Body of pancreas (tissue), 4 donors: ENCODE measurements around the gene PDAP1. TPM values are rescaled to one million over a fixed set of nuclear protein-coding genes. Genes with fewer than 3 reads are reported as not detected.
A peak's percentile ranks its signal among the peaks of the same experiment; 100 is the strongest.

Source experiments
- ATAC-seq: fragments of 150-250 bp; one replicate; pipeline ENCODE4 v1.9.1; 2016
- DNase-seq, 4 donors: peaks; one replicate each; pipeline ENCODE4 v3.0.0-alpha.2; 2019
- H3K27ac ChIP-seq, 4 donors: fragments of 200-600 bp; sonication (generic); 1 replicate in 3 of 4; 2 replicates in 1 of 4; pipeline versions ENCODE4 v1.5.1 to v1.6.1; 2016 to 2019; ENCODE audit warnings: mild to moderate bottlenecking in 1 of 4, mixed read lengths in 1 of 4, moderate library complexity in 1 of 4
- H3K27me3 ChIP-seq, 2 donors: fragments of 200-600 bp; sonication (generic); one replicate each; pipeline ENCODE4 v1.6.0; 2016; ENCODE audit warnings: mild to moderate bottlenecking in 1 of 2
- H3K36me3 ChIP-seq, 2 donors: fragments of 200-600 bp; sonication (generic); replicated peaks in 1 of 2; 2 replicates each; pipeline ENCODE4 v1.5.1; 2016; ENCODE audit warnings: low read depth in 2 of 2; ENCODE audit not compliant: insufficient read depth in 1 of 2
- H3K4me1 ChIP-seq: fragments of 200-600 bp; sonication (generic); one replicate; pipeline ENCODE4 v1.6.0; 2016
- H3K4me3 ChIP-seq, 2 donors: fragments of 200-600 bp; sonication (generic); 1 replicate in 1 of 2; 2 replicates in 1 of 2; pipeline ENCODE4 v1.5.1; 2016 to 2019
- H3K9me3 ChIP-seq, 3 donors: fragments of 200-600 bp; sonication (generic); 1 replicate in 2 of 3; 2 replicates in 1 of 3; pipeline ENCODE4 v1.5.1; 2016
- CTCF ChIP-seq, 7 experiments: fragments of 450-650 bp in 4 of 7; fragments of 200-600 bp in 3 of 7; sonication (generic) in 3 of 7; IDR thresholded peaks; one replicate each; pipeline ENCODE4 v1.5.1; 2016 to 2019; ENCODE audit warnings: antibody characterized with exemption in 7 of 7
- POLR2A ChIP-seq, 3 donors: fragments of 450-650 bp; IDR thresholded peaks; one replicate each; pipeline ENCODE4 v1.6.1; 2016; ENCODE audit warnings: antibody characterized with exemption in 3 of 3, mild to moderate bottlenecking in 2 of 3
- WGBS, 2 donors: methylation state at CpG; one replicate each; pipeline ENCODE4 v1.1.5; 2017; 5-methylcytosine and 5-hydroxymethylcytosine counted together
- intact Hi-C: fragments of 100-400 bp; cut with DNase I; formaldehyde crosslinking; loops from one replicate; pipeline ENCODE4 v1.15.1; 2023
- total RNA-seq, 2 donors: library from RNA; depleted of rRNA; stranded (reverse); fragments of >200 nt; gene quantifications; one replicate each; pipeline ENCODE4 v1.1.0, GENCODE V29; 2016

The PDAP1 gene
- total RNA-seq, 2 donors from 2014 or later, result 22.7 to 52.4 TPM

DNA sequence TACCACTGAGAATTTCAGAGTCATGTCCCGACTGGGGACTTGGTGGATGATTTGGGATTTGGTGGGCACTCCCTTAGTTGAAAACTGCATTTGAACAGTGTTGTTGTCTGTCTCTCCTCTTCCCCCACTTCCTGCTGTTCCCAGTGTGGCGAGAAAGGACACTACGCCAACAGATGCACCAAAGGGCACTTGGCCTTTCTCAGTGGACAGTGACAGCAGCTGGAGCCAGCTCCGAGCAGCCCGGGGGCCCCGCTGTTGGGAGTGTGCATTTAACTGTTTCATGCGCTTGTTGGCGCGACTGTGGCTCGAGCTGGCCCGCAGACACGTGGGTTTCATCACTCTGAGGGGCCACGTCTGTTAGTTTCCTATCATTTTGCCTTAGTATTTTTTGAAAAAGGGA, 47.9 kb upstream of the PDAP1 start:
- H3K9me3 ChIP-seq, result no peaks in the 10 kb centered on the region
- peaks cover 12% of the 10 kb centered on the region for H3K4me1 ChIP-seq
- DNase-seq (no peak), ATAC-seq (no peak)
- H3K27ac ChIP-seq, result no peak overlapping the region
- TF ChIP-seq POLR2A (IDR thresholded peaks at IDR 0.05), result no peak
- TF ChIP-seq CTCF (IDR thresholded peaks at IDR 0.05), result no peak
- 64 to 74% methylated on average over 12 to 13 of the region's 13 CpGs for WGBS, 2 donors
- no peaks in the 10 kb centered on the region for H3K27me3 ChIP-seq
- H3K36me3 ChIP-seq, result peaks cover 0 to 15% of the 10 kb centered on the region in 2 donors
- intact Hi-C loops, result no loop called here
- no peak overlapping the region for H3K4me3 ChIP-seq

GRCh38 chr7:99455874-99456273, 47.5 kb upstream of the PDAP1 start:
- peaks cover 0 to 18% of the 10 kb centered on the region in 2 donors for H3K36me3 ChIP-seq

DNA sequence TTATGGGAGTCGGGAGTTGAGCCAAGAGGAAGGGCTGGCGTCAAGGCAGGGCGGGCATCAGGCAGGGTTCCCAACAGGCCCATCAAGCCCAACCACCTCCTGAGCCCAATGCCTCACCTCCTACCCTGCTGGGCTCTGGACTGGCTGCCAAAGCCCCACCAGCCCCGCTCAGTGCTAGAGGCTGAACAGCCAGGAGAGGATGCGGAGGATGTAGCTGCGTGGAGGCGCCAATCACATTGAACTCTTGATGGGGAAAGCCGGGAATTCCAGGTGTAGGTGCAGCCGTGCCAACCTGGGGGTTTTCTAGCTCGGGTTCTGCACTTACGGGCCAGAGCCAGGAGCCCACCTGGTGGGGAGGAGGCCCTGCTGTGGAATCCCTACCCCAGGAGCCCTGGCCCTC, 44.7 kb upstream of the PDAP1 start:
- intact Hi-C loops, result no loop called here
- DNase-seq (no peak), ATAC-seq (no peak)
- Histone ChIP-seq H3K27me3 (no peaks in the 10 kb centered on the region), H3K27ac (no peak overlapping the region), H3K36me3 (peaks cover 5 to 23% of the 10 kb centered on the region in 2 donors), H3K9me3 (no peaks in the 10 kb centered on the region), H3K4me3 (no peak overlapping the region), H3K4me1 (no peaks in the 10 kb centered on the region)
- TF ChIP-seq POLR2A (IDR thresholded peaks at IDR 0.05), result no peak
- no peak for TF ChIP-seq CTCF (IDR thresholded peaks at IDR 0.05)
- WGBS, 2 donors, result 76% methylated on average over 8 of the region's 11 CpGs; no CpG with 5 or more reads in 1 of the 2 donors

More at GRCh38 chr7:99455874-99456273, 47.5 kb upstream of the PDAP1 start:
- Histone ChIP-seq H3K27me3 (no peaks in the 10 kb centered on the region), H3K9me3 (no peaks in the 10 kb centered on the region), H3K4me3 (no peak overlapping the region), H3K27ac (no peak overlapping the region), H3K4me1 (peaks cover 8% of the 10 kb centered on the region)
- WGBS, 2 donors, result 53 to 74% methylated on average over 5 to 9 of the region's 9 CpGs
- intact Hi-C loops, result no loop called here
- DNase-seq (no peak), ATAC-seq (peak; percentile 13)
- TF ChIP-seq POLR2A (IDR thresholded peaks at IDR 0.05), result no peak
- no peak for TF ChIP-seq CTCF (IDR thresholded peaks at IDR 0.05)

DNA sequence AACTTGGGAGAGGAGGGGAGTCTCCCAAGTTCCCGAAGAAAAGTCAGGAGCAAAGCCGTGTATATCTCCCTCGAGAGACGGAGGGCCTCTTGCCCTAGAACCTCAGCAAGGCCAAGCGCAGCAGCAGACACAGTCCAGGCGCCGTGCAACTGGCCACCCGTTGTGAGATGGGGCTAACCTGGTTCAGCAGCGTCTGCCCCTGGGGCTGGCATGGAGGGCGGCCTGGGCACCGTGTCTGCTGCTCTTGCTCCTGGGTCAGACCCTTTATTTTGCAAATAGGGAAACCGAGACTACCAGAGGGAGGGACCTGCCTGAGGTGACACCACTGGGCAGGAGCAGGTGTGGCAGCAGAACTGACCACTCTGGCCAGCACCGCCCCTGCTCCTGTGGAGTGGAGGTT, 44.1 kb upstream of the PDAP1 start:
- Histone ChIP-seq H3K4me1 (no peaks in the 10 kb centered on the region), H3K27ac (no peak overlapping the region), H3K36me3 (peaks cover 5 to 25% of the 10 kb centered on the region in 2 donors), H3K9me3 (no peaks in the 10 kb centered on the region), H3K4me3 (no peak overlapping the region), H3K27me3 (no peaks in the 10 kb centered on the region)
- intact Hi-C loops, result no loop called here
- no peak for ATAC-seq
- no peak for DNase-seq
- TF ChIP-seq POLR2A (IDR thresholded peaks at IDR 0.05), result no peak
- TF ChIP-seq CTCF (IDR thresholded peaks at IDR 0.05), result no peak
- 86 to 87% methylated on average over 4 to 13 of the region's 13 CpGs for WGBS, 2 donors

- no peaks in the 10 kb centered on the region for H3K9me3 ChIP-seq
- no peaks in the 10 kb centered on the region for H3K27me3 ChIP-seq
- H3K4me1 ChIP-seq, result no peaks in the 10 kb centered on the region
- no peak overlapping the region for H3K4me3 ChIP-seq
- ATAC-seq (no peak), DNase-seq (no peak)
- intact Hi-C loops, result no loop called here
- TF ChIP-seq POLR2A (IDR thresholded peaks at IDR 0.05) (no peak), CTCF (IDR thresholded peaks at IDR 0.05) (no peak)
- 96 to 100% methylated on average over 1 to 8 of the region's 8 CpGs for WGBS, 2 donors
- H3K27ac ChIP-seq, result no peak overlapping the region
- peaks cover 5 to 19% of the 10 kb centered on the region in 2 donors for H3K36me3 ChIP-seq
Measured at GRCh38 chr7:99451936-99452335, 43.5 kb upstream of the PDAP1 start.
